IPS DF 6.9 (cell line): ENCODE results near the gene RAPGEF4.

Experiments used
- DNase-seq: peaks from one replicate; pipeline ENCODE4 v3.0.0-alpha.2; 2013; ENCODE audit warnings: low read depth, low spot score
- H3K27ac ChIP-seq: one replicate; pipeline ENCODE4 v1.5.1; 2013; ENCODE audit warnings: low read length, control low read depth
- H3K27me3 ChIP-seq: 2 replicates; pipeline ENCODE4 v1.6.1; 2013; ENCODE audit warnings: mild to moderate bottlenecking, low read length; ENCODE audit not compliant: control insufficient read depth, insufficient read depth
- H3K36me3 ChIP-seq: 2 replicates; pipeline ENCODE4 v1.6.1; 2013; ENCODE audit warnings: low read length; ENCODE audit not compliant: control insufficient read depth, insufficient read depth
- H3K4me1 ChIP-seq: 2 replicates; pipeline ENCODE4 v1.6.1; 2013; ENCODE audit warnings: low read length; ENCODE audit not compliant: control insufficient read depth, insufficient read depth
- H3K4me3 ChIP-seq: 2 replicates; pipeline ENCODE4 v1.5.1; 2013; ENCODE audit warnings: mild to moderate bottlenecking, low read length
- H3K9me3 ChIP-seq: 2 replicates; pipeline ENCODE4 v1.6.1; 2013; ENCODE audit warnings: low read length, inconsistent platforms; ENCODE audit not compliant: control insufficient read depth, insufficient read depth
- WGBS: extraction: QIAGEN DNeasy Blood & Tissue Kit; methylation state at CpG from one replicate; pipeline ENCODE4 v1.1.7; 2013; ENCODE audit warnings: mixed read lengths, missing lambda C conversion rate; ENCODE audit not compliant: insufficient read length, insufficient coverage; 5-methylcytosine and 5-hydroxymethylcytosine counted together

Gene RAPGEF4

DNA sequence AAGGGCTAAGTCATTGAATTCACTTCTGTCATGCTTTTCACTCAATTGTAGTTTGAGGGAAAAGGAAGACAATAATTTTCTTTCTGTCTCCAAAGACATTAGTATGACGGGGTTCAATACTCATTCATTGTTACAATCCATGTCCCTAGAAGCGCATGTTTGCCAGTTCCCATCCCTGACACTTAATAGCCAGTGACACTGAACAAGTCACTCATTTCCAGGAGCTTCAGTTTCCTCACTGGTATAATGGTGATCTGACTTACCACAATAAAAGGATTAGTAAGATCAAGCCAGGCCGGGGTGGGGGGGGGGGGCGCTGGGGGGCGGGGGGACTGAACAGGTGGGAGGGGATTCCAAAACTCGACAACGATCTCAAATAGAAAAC lies 195.2 kb downstream of the RAPGEF4 start:
- Histone ChIP-seq H3K4me3 (no peak overlapping the region), H3K36me3 (no peaks in the 10 kb centered on the region), H3K27me3 (0 out of 2 replicates have a peak, but pooled peaks cover 1% of the 10 kb centered on the region), H3K27ac (no peak overlapping the region), H3K9me3 (no peaks in the 10 kb centered on the region), H3K4me1 (no peaks in the 10 kb centered on the region; the same call in 1 of the 2 replicates)
- no CpG with 5 or more reads among the region's 7 CpGs for WGBS
- DNase-seq, result no peak

DNA sequence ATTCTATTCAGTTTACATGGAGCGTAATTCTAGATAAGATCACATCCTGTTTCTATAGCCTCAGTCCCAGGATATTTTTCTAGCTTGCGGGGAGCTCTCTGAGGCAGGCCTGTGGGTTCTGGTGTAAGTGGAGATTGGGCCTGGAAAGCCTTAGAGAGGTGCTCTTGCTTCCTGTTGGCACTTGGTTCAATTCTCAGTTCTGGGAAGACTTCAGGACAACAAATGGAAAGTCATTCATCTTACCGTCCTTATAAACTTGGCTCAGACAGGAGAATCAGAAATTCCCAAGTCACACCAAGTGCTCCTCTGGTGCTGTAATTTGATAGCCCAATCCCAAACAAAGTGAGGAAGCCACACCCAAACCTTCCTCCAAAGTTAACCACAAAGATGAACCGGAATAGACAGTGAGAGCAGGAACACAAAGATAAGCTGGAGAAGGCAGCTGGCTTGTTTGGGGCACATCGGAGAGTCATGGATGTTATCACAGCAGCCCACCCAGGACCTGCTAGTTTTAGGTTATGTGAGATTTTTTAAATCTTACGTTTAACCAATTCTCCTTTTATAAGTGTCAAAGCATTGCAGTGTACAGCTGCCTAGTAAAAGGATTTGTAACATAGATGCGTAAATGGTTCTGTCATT lies 195.7 kb downstream of the RAPGEF4 start:
- no CpG with 5 or more reads among the region's 7 CpGs for WGBS
- DNase-seq, result no peak
- H3K9me3 ChIP-seq, result no peaks in the 10 kb centered on the region
- no peaks in the 10 kb centered on the region for H3K36me3 ChIP-seq
- H3K27ac ChIP-seq, result no peak overlapping the region
- 0 out of 2 replicates have a peak, but pooled peaks cover 1% of the 10 kb centered on the region for H3K27me3 ChIP-seq
- no peak overlapping the region for H3K4me3 ChIP-seq
- no peaks in the 10 kb centered on the region; the same call in 1 of the 2 replicates for H3K4me1 ChIP-seq

DNA sequence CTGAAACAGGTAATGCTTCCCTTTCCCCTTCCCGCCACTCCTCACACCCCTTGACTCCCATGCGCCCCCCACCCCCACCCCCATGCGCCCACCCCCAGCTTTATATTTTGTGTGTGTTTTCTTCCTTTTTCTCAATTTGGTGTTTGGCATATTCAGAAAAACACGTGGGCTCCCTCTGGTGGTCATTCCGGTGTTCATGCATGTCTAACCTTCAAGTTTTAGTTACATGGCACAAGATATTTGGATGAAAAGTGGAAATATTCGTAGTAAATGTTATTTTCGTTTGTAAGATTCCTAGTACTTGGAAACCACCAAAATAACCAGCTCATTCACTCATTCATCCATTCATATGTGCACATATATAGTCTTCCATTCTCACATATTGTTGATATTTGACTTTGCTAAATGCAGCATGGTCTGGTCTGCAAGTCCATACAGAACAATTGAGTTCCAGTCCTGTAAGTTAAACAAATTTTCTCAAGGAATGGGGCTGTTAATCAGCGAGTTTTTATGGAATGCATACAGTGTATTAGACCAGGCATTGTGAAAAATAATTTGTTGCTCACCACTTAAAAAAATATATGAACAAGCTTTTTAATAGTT lies 196.4 kb downstream of the RAPGEF4 start:
- DNase-seq, result peak; percentile 52
- WGBS, result no CpG with 5 or more reads among the region's 8 CpGs

DNA sequence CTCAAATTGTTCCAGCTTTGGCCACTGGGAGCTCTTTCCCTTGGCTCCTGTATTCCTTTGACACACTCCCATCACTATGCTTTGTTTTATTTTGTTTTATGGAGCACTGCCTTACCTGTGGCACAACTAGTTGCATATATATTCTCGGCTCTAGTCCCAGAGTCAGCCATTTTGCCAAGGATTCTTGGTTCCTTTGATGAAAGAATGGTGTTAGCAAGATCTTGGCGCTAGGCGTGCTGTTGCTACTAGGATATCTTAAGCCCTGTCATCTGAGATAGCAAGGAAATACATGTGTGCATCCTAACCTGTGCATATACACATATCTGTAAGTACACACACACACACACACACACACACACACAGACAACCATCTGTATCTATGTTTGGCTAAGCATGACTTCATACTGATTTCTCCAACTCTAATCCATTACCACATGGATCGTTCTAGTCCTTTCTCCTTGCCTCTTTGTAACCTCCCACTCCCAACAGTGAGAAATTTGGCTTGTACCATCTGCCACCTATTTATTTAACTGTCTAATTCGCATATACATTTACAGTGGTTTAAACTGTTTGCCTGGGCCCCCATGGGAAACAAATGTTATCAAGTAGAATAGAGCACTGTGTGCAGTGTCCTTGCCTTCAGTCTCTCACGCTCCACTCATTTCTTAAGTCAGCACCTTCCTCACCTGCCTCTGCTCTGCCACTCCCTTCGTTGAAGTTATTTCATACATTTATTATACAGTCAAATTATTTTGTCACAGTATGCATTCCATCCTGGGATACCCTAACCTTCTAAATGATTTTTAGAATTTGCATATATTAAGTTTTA lies 202.5 kb downstream of the RAPGEF4 start:
- DNase-seq, result no peak
- no peaks in the 10 kb centered on the region for H3K36me3 ChIP-seq
- H3K27me3 ChIP-seq, result no peaks in the 10 kb centered on the region
- no peaks in the 10 kb centered on the region for H3K9me3 ChIP-seq
- no peak overlapping the region for H3K4me3 ChIP-seq
- no peak overlapping the region for H3K27ac ChIP-seq
- WGBS, result no CpG with 5 or more reads among the region's 7 CpGs
- H3K4me1 ChIP-seq, result no peaks in the 10 kb centered on the region

More for the DNA sequence above, 196.4 kb downstream of the RAPGEF4 start:
- no peaks in the 10 kb centered on the region for H3K36me3 ChIP-seq
- no peak overlapping the region for H3K27ac ChIP-seq
- 0 out of 2 replicates have a peak, but pooled peaks cover 1% of the 10 kb centered on the region for H3K27me3 ChIP-seq
- H3K9me3 ChIP-seq, result no peaks in the 10 kb centered on the region
- H3K4me1 ChIP-seq, result no peaks in the 10 kb centered on the region; the same call in 1 of the 2 replicates
- no peak overlapping the region for H3K4me3 ChIP-seq

DNA sequence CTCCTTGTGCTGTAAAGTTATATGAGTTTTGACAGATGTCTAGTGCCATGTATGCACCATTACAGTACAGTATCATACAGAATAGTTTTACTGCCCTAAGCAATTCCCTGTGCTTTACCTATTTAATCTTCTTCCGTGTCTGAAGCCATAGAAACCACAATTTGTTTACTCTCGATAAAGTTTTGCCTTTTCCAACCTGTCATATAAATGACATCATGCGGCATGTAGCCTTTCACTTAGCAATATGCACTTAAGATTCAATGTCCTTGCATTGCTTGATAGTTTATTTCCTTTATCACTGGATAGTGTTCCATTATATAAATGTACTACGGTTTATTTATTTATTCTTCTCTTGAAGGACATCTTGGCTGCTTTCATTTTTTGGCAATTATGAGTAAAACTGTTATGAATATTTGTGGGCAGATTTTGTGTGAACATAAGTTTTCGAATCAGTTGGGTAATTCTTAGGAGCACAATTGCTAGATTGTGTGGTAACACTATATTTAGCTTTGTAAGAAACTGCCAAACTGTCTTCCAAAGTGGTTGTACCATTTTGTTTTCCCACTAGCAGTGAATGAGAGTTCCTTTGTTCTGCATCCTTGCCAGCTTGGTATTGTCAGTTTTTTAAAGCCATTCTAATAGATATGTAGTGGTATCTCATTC lies 203.2 kb downstream of the RAPGEF4 start:
- H3K4me1 ChIP-seq, result no peaks in the 10 kb centered on the region; the same call in 1 of the 2 replicates

DNA sequence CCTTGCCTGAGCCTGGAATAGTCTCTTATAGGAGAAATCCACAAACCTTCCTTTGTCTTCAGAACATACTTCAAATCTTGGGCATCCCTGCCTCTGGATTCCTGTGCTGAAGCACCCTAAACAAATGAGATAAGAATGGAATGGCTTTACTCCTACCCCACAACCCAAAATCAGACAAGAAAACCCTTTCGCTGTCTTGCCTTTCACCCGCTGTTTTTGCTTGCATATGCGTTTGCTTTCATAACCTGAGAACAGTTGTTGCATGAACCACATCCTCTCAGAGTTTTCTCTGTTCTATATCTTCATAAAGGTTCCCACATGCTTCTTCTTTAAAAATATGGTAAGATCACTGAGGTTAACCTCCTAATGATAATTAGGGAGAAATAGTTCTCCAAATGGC lies 207.9 kb downstream of the RAPGEF4 start:
- no peak overlapping the region for H3K27ac ChIP-seq
- H3K9me3 ChIP-seq, result no peaks in the 10 kb centered on the region
- no peaks in the 10 kb centered on the region for H3K36me3 ChIP-seq
- H3K27me3 ChIP-seq, result no peaks in the 10 kb centered on the region
- H3K4me1 ChIP-seq, result no peaks in the 10 kb centered on the region; the same call in 1 of the 2 replicates
- no CpG with 5 or more reads among the region's 3 CpGs for WGBS
- no peak for DNase-seq
- H3K4me3 ChIP-seq, result no peak overlapping the region

More for the DNA sequence above, 203.2 kb downstream of the RAPGEF4 start:
- no CpG with 5 or more reads among the region's 5 CpGs for WGBS
- H3K36me3 ChIP-seq, result no peaks in the 10 kb centered on the region
- no peak overlapping the region for H3K27ac ChIP-seq
- no peaks in the 10 kb centered on the region for H3K27me3 ChIP-seq
- no peak overlapping the region for H3K4me3 ChIP-seq
- DNase-seq, result no peak
- H3K9me3 ChIP-seq, result no peaks in the 10 kb centered on the region

DNA sequence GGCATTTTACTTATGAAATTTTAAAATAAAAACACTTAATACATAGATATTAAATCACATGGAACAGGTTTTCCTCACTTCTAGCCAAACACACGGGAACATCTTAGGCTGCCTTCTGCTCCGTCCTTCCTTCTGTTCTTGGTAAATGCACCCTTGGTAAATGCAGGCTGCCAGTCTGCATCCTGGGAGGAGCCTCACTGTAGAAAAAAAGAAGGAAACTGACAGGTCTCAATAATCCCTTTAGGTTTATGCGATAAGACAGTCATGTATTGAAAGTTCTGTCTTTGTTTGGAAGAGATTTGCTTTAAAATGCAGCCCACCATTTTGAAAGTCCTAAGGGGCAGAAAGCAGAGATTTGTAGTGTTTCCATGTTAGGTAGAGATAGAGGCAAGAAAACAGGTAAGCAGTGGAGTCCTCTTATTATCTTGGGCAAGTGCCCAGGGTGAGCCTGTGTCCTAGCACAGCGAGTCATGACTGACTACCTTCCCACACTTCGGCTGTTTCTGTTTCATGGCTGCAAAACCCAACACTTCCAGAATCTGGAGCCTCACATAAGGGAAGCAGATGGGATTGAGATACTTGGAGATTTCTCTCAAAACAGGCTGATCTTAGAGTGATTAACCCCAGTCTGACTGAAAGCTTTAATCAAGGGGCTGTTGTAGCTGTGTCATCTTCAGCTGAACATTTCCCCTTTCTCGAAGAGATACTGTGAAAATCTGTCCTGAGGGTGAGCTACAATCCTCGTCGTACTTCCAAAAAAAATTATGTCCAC lies 208.6 kb downstream of the RAPGEF4 start:
- no peaks in the 10 kb centered on the region for H3K36me3 ChIP-seq
- no peak for DNase-seq
- WGBS, result no CpG with 5 or more reads among the region's 8 CpGs
- no peak overlapping the region for H3K27ac ChIP-seq
- no peaks in the 10 kb centered on the region for H3K27me3 ChIP-seq
- no peaks in the 10 kb centered on the region; the same call in 1 of the 2 replicates for H3K4me1 ChIP-seq
- H3K4me3 ChIP-seq, result no peak overlapping the region
- no peaks in the 10 kb centered on the region for H3K9me3 ChIP-seq

DNA sequence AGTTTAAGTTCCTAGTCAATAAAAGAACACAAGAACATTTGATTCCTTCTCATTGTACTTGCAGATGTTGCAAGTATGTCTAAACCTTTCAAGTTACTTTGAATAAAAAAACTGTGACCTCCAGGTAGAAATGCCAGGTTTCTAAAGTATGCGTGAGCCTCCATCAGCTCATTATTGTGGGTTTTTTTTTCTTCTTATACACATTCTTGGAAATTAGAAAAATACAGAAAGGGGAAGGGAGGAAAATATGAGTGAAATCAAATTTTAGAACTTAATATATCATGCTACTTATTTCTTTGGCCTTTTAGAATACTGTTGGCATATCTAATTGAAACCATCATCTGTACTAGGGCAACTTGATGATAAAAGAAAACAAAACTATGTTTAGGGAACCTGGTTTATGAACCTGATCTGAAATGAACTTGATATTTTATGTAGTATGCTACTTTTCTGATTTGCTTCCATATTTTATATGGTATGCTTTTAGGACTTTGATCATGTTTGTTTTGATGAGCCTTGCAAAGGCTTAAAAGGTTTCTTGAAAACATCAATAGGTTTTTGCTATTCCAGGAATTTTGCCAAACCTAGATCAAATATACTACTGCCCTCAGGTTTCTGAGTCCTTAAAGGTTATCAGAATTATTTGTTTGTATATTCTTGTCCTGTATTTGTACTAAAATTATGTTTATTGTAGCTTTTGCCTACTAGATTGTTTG lies 209.3 kb downstream of the RAPGEF4 start:
- Histone ChIP-seq H3K27me3 (no peaks in the 10 kb centered on the region), H3K4me3 (no peak overlapping the region), H3K36me3 (no peaks in the 10 kb centered on the region), H3K4me1 (no peaks in the 10 kb centered on the region; the same call in 1 of the 2 replicates), H3K9me3 (no peaks in the 10 kb centered on the region), H3K27ac (no peak overlapping the region)
- no CpG with 5 or more reads among the region's 1 CpG for WGBS
- DNase-seq, result no peak

DNA sequence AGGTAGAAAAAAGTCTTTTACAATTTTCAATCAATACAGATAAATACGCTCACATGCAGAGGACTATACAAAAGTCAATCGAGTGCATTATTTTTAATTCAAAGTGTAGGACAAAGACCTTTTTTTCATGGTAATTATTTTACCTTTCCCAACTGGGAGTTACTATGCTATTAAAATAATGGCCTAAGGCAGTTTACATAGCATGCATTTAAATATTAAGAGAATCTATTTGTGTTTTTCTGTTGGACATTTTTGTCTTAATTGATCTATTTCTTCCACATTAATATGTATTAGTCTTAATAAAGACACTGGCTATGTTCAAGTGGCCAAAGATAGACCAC lies 209.8 kb downstream of the RAPGEF4 start:
- WGBS, result no CpG with 5 or more reads among the region's 2 CpGs
- Histone ChIP-seq H3K9me3 (no peaks in the 10 kb centered on the region), H3K4me3 (no peak overlapping the region), H3K27me3 (no peaks in the 10 kb centered on the region), H3K27ac (no peak overlapping the region), H3K4me1 (no peaks in the 10 kb centered on the region; the same call in 1 of the 2 replicates), H3K36me3 (no peaks in the 10 kb centered on the region)
- no peak for DNase-seq
